NCI-H2171 (cell line): Measurements from ENCODE around the gene PPP1R16B.
A peak's percentile ranks its signal among the peaks of the same experiment; 100 is the strongest.
"Not testable (repeated sequence)": the region's sequence is repeated elsewhere in the genome, so short reads cannot be mapped to it uniquely, and the experiment has no call there.

ENCODE experiments used
- DNase-seq: peaks from one replicate; lab custom pipeline; 2025; lab: John Stamatoyannopoulos, UW

The PPP1R16B gene

GRCh38 chr20:38935967-38936407 lies 130.5 kb downstream of the PPP1R16B start:
- DNase-seq: no peak

GRCh38 chr20:38937000-38937399 lies 131.5 kb downstream of the PPP1R16B start:
- DNase-seq: no peak

- DNase-seq: no peak
Observed at GRCh38 chr20:38937978-38938473, 132.5 kb downstream of the PPP1R16B start.

- DNase-seq: no peak
Observed at GRCh38 chr20:38939686-38940085, 134.2 kb downstream of the PPP1R16B start.

- no peak for DNase-seq
Observed at GRCh38 chr20:38940644-38941043, 135.1 kb downstream of the PPP1R16B start.

GRCh38 chr20:38941726-38942389 lies 136.4 kb downstream of the PPP1R16B start:
- no peak for DNase-seq

- DNase-seq: no peak
Observed at GRCh38 chr20:38945012-38945411, 139.5 kb downstream of the PPP1R16B start.

DNA sequence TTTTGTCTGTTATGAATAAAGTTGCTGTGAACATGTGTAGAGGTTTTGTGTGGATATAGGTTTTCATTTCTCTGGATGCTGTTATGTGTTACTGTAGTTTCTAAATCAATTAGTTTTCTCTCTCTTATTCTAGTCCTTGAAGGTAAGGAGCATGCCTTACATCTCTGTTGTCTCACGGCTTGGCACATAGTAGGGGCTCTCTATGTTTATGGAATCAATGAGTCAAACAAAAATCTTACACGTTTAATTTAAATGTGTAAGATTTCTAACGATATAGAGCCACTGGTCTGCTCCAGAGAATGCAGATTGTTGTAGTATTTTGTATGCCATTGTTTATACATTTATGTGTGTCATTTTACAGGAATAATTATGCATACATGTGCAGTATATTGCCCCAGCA lies 141.3 kb downstream of the PPP1R16B start:
- no peak for DNase-seq

DNA sequence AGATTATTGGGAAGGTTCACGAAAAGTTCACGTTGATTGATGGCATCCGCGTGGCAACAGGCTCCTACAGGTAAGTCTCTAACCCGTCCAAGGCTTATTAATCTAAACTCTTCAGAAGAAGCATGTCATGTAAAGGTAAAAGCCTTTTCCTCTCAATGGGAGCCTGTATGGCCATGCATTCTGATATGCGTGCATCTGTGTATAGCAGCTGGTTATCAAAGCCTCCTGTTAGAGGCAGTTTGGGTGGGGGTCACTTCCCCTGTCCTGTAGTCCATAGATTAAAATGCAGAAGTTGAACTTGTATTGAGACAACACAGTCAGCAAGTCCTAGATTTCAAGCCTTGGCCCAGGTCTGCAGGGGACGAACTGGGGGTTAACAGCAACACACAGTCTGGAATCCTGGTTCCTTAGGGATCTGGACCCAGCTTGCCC lies 142.4 kb downstream of the PPP1R16B start:
- DNase-seq: no peak

DNA sequence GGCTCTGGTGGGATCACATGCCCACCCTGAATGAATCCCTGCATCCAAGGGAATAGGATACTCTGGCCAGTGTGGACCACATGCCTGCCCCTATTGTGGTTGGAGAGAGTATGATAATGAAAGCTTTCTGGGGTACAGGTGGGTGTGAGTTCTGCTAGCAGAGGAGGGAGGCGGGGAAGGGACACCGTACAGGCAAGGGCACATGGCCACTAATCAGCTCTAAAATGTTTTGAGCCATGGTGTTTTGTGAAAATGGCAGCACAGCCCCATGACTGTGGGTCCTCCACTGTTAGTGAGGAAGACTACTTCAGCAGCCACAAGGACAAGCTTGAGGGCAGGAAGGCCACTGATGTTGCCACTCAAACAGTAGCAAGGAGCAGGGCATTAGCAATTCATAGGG lies 144.8 kb downstream of the PPP1R16B start:
- no peak for DNase-seq

GRCh38 chr20:38951611-38952010 lies 146.1 kb downstream of the PPP1R16B start:
- no peak for DNase-seq

GRCh38 chr20:38952153-38952552 lies 146.7 kb downstream of the PPP1R16B start:
- no peak for DNase-seq

DNA sequence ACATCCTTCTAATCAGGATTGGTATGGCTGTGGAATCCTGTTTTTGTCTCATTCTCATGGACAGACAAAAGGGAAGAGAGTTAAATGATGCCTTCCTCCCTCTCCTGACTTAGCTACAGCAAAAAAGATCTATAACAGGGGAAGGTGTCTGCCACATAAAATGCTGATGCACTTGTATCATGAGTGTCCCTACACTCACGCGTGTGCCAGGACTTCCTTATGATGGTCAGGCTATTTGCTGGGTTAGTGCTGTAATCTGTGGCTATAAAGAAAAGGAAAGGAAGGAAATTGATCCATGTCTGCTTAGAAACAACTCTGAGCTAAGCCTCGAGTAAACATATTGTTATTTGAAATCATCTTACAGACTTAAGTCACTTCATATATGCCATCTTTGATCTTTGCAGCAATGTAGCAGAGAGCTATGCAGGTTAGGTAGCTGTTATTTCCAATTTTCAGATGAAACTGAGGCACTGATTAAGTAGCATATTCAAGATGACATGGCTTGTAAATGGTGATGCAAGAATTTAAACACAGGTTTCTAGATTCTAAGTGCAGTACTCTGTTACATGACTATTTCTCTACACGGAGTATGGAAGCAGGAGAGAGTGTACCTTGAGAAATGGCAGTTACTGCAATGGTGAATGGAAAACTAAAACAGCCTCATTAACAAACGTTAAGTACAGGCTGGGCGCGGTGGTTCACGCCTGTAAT lies 148.3 kb downstream of the PPP1R16B start:
- no peak for DNase-seq

- no peak for DNase-seq
Observed at GRCh38 chr20:38957235-38957876, 151.9 kb downstream of the PPP1R16B start.

DNA sequence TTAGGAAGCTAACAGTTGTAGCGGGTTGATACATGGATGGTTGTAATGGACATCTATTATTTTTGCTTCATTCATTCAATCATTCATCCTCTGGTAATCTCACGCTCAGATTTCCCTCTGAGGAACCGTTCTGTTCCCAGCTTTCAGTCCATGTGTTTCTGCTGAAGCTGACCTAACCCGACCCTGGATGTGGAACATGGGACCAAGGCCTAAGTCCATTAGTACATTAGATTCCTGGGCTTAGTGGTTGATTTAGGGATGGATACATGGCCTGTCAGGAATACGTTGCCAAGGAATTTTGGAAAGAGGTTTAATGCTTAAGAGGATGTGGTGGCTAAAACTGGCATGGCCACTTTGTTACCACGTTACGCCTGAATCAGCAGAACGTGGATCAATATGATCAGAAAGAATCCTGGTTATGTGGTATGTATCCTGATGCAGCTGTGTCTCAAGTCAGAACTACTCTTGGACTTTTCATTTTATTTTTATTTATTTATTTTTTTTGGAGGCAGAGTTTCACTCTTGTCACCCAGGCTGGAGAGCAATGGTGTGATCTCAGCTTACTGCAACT lies 152.5 kb downstream of the PPP1R16B start:
- no peak for DNase-seq

- DNase-seq: not testable (repeated sequence)
Observed at GRCh38 chr20:38960187-38960687, 154.7 kb downstream of the PPP1R16B start.

GRCh38 chr20:38961530-38962043 lies 156.1 kb downstream of the PPP1R16B start:
- no peak for DNase-seq

- DNase-seq: peak; percentile 99
Observed at GRCh38 chr20:38962044-38962927, 156.8 kb downstream of the PPP1R16B start, which contains the start of gene DHX35. TSS of gene DHX35 (plus strand) at chr20:38962344. CDS start at chr20:38962368, 24 bp downstream.

- DNase-seq: no peak
Observed at GRCh38 chr20:38962928-38963401, 157.5 kb downstream of the PPP1R16B start.

GRCh38 chr20:38963745-38964144 lies 158.2 kb downstream of the PPP1R16B start:
- DNase-seq: no peak

DNA sequence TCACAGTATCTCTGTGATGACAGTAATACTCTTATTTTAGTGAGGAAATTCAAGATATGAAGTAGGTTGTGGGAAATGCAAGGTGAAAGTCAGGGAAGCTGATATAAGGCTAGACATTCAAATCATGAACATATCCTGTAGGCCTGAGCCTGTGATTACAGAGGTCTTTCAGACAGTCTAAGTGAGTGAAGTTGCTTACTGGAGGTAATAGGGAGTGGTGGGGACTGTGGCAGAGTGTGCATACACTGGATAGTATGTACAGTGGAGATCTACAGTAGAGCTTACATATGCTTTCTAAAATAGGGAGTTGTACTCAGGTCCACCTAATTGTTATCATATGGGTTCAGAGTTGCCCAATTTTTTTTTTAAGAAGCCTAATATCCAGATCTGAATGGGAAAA lies 159.8 kb downstream of the PPP1R16B start:
- DNase-seq: no peak
